Endothelial cell of umbilical vein (primary cell): ENCODE data around the gene TSPAN4.

ENCODE experiments used
- CTCF ChIP-seq, 2 donors: IDR thresholded peaks; 1 replicate in 1 of 2; 2 replicates in 1 of 2; pipeline ENCODE4 v1.5.1; 2011; ENCODE audit warnings: low read length in 2 of 2, mild to moderate bottlenecking in 2 of 2, moderate library complexity in 2 of 2, control low read depth in 1 of 2, inconsistent platforms in 1 of 2, low read depth in 1 of 2; ENCODE audit not compliant: insufficient read depth in 1 of 2; ENCODE audit errors: extremely low read depth in 1 of 2
- EZH2 ChIP-seq: IDR thresholded peaks from 2 replicates; pipeline ENCODE4 v1.6.1; 2012; ENCODE audit warnings: borderline replicate concordance, low read depth, mild to moderate bottlenecking, moderate library complexity, low read length, inconsistent platforms; ENCODE audit not compliant: severe bottlenecking
- FOS ChIP-seq: IDR thresholded peaks from 2 replicates; pipeline ENCODE4 v1.6.1; 2011; ENCODE audit warnings: mild to moderate bottlenecking, low read length, moderate library complexity, borderline replicate concordance; ENCODE audit not compliant: insufficient read depth
- GATA2 ChIP-seq: IDR thresholded peaks from 2 replicates; pipeline ENCODE4 v1.7.0; 2011; ENCODE audit warnings: low read depth, mild to moderate bottlenecking, moderate library complexity, mixed read lengths, low read length; ENCODE audit not compliant: insufficient read length, insufficient read depth
- JUN ChIP-seq: IDR thresholded peaks from 2 replicates; pipeline ENCODE4 v1.6.1; 2011; ENCODE audit warnings: borderline replicate concordance, low read depth; ENCODE audit not compliant: insufficient read length, insufficient read depth
- MAX ChIP-seq: IDR thresholded peaks from 2 replicates; pipeline ENCODE4 v1.6.1; 2011; ENCODE audit not compliant: insufficient read depth, insufficient read length
- MYC ChIP-seq: IDR thresholded peaks from one replicate; pipeline ENCODE4 v1.6.1; 2011; ENCODE audit warnings: mild to moderate bottlenecking, low read depth, low read length
- POLR2A ChIP-seq: IDR thresholded peaks from 2 replicates; pipeline ENCODE4 v1.6.1; 2012; ENCODE audit warnings: low read depth, mild to moderate bottlenecking, control low read depth, low read length
- POLR2AphosphoS5 ChIP-seq: IDR thresholded peaks from 2 replicates; pipeline ENCODE4 v1.6.1; 2012; ENCODE audit warnings: low read depth, mild to moderate bottlenecking, control low read depth, low read length, moderate library complexity; ENCODE audit not compliant: insufficient read depth

GRCh38 chr11:845872-846495 is 3.3 kb downstream of the TSPAN4 start:
- TF ChIP-seq MYC (no peak), CTCF (IDR thresholded peaks at IDR 0.05; ENCODE audit: extremely low read depth in 1 of 2, insufficient read depth in 1 of 2, low read depth in 1 of 2, low read length in 2 of 2) (no peak), POLR2AphosphoS5 (peak; percentile 40), JUN (no peak), MAX (no peak), POLR2A (no peak), EZH2 (no peak), GATA2 (no peak), FOS (no peak)
